DMS53 treated with DMSO at 0.1 percent for 48 hours (cell line): ENCODE measurements around the gene BMPR2.

Experiments used
- DNase-seq: peaks from one replicate; lab custom pipeline; 2025; ENCODE audit not compliant: unreplicated experiment; lab: John Stamatoyannopoulos, UW

The BMPR2 gene

GRCh38 chr2:202588647-202589581 lies 212.8 kb downstream of the BMPR2 start:
- peak; percentile 72 for DNase-seq

- DNase-seq: no peak
Measured at GRCh38 chr2:202589582-202589949, 213.4 kb downstream of the BMPR2 start.

- no peak for DNase-seq
Measured at GRCh38 chr2:202592566-202592965, 216.4 kb downstream of the BMPR2 start.

- DNase-seq: no peak
Measured at GRCh38 chr2:202599105-202599504, 223.0 kb downstream of the BMPR2 start.

GRCh38 chr2:202599911-202600310 lies 223.8 kb downstream of the BMPR2 start:
- DNase-seq: no peak

GRCh38 chr2:202604699-202605098 lies 228.6 kb downstream of the BMPR2 start:
- no peak for DNase-seq

- no peak for DNase-seq
Measured at GRCh38 chr2:202605174-202605573, 229.0 kb downstream of the BMPR2 start.

GRCh38 chr2:202608142-202608852 lies 232.2 kb downstream of the BMPR2 start:
- no peak for DNase-seq

- DNase-seq: no peak
Measured at GRCh38 chr2:202609381-202610145, 233.4 kb downstream of the BMPR2 start.

- DNase-seq: no peak
Measured at GRCh38 chr2:202610380-202610779, 234.3 kb downstream of the BMPR2 start.

- DNase-seq: no peak
Measured at GRCh38 chr2:202612145-202612544, 236.0 kb downstream of the BMPR2 start.

- no peak for DNase-seq
Measured at GRCh38 chr2:202613479-202613878, 237.4 kb downstream of the BMPR2 start.
